Fibroblast of lung (primary cell): ENCODE data around the gene CEP192. TPM values are rescaled to one million over a fixed set of nuclear protein-coding genes. Genes with fewer than 3 reads are reported as not detected.

Source experiments
- DNase-seq, 2 donors: peaks; one replicate each; pipeline versions ENCODE4 v3.0.0 to v3.0.0-alpha.2; 2010; ENCODE audit warnings: low read depth in 2 of 2
- H2AFZ ChIP-seq: 2 replicates; pipeline ENCODE4 v1.5.1; 2012; ENCODE audit warnings: low read length, control low read depth, inconsistent platforms
- H3K27ac ChIP-seq: 2 replicates; pipeline ENCODE4 v1.5.1; 2011; ENCODE audit warnings: low read length, control low read depth; ENCODE audit not compliant: insufficient read depth
- H3K27me3 ChIP-seq: 2 replicates; pipeline ENCODE4 v1.5.1; 2011; ENCODE audit warnings: mild to moderate bottlenecking, low read length; ENCODE audit not compliant: control insufficient read depth, insufficient read depth
- H3K36me3 ChIP-seq: 2 replicates; pipeline ENCODE4 v1.5.1; 2011; ENCODE audit warnings: low read length; ENCODE audit not compliant: control insufficient read depth, insufficient read depth
- H3K4me1 ChIP-seq: 2 replicates; pipeline ENCODE4 v1.5.1; 2011; ENCODE audit warnings: low read length; ENCODE audit not compliant: control insufficient read depth, insufficient read depth; ENCODE audit errors: extremely low read depth
- H3K4me2 ChIP-seq: 2 replicates; pipeline ENCODE4 v1.5.1; 2011; ENCODE audit warnings: low read length, control low read depth; ENCODE audit not compliant: insufficient read depth; ENCODE audit errors: extremely low read depth
- H3K4me3 ChIP-seq, 4 experiments: fragments of 200-600 bp in 1 of 4; sonication (generic) in 1 of 4; replicated peaks in 1 of 4; 2 replicates each; pipeline ENCODE4 v1.5.1; 2011 to 2016; ENCODE audit warnings: low read length in 4 of 4, low read depth in 3 of 4, mild to moderate bottlenecking in 3 of 4, control low read depth in 2 of 4, inconsistent platforms in 1 of 4, mixed read lengths in 1 of 4; ENCODE audit not compliant: insufficient read depth in 1 of 4; ENCODE audit errors: control extremely low read depth in 1 of 4
- H3K79me2 ChIP-seq: 2 replicates; pipeline ENCODE4 v1.5.1; 2012; ENCODE audit warnings: mild to moderate bottlenecking, low read length, inconsistent platforms; ENCODE audit not compliant: control insufficient read depth, insufficient read depth
- H3K9ac ChIP-seq: 2 replicates; pipeline ENCODE4 v1.5.1; 2011; ENCODE audit warnings: mild to moderate bottlenecking, low read length, control low read depth; ENCODE audit not compliant: insufficient read depth
- H3K9me3 ChIP-seq: 2 replicates; pipeline ENCODE4 v1.5.1; 2012; ENCODE audit warnings: low read depth, low read length; ENCODE audit not compliant: control insufficient read depth, insufficient read depth
- H4K20me1 ChIP-seq: 2 replicates; pipeline ENCODE4 v1.5.1; 2011; ENCODE audit warnings: low read length; ENCODE audit not compliant: control insufficient read depth, insufficient read depth; ENCODE audit errors: extremely low read depth
- EZH2 ChIP-seq: IDR thresholded peaks from 2 replicates; pipeline ENCODE4 v1.5.1; 2012; ENCODE audit warnings: low read length, control low read depth, mild to moderate bottlenecking; ENCODE audit errors: missing control alignments
- polyA plus RNA-seq, 2 donors: library from polyadenylated mRNA; depleted of rRNA in 1 of 2; stranded (reverse) in 1 of 2; unstranded in 1 of 2; fragments of >200 nt; gene quantifications; 2 replicates each; pipeline ENCODE4 v1.2.1, GENCODE V29; 2011 to 2012; ENCODE audit warnings: missing spikeins in 1 of 2
- total RNA-seq: library from RNA; depleted of rRNA; stranded (reverse); fragments of >200 nt; gene quantifications from 2 replicates; pipeline ENCODE4 v1.2.1, GENCODE V29; 2014
- TF ChIP-seq, protein P1 (sequence below), 2 donors: IDR thresholded peaks in 1 of 2; conservative IDR thresholded peaks in 1 of 2; 1 replicate in 1 of 2; 2 replicates in 1 of 2; pipeline ENCODE4 v1.5.1; 2011 to 2012; ENCODE audit warnings: low read length in 2 of 2, control low read depth in 1 of 2, inconsistent platforms in 1 of 2, low read depth in 1 of 2, mild to moderate bottlenecking in 1 of 2

The CEP192 gene
- total and polyA plus RNA-seq, 2 donors (not counting 1 experiment from before 2014, with no cell fraction given), result 12.5 to 32.7 TPM

DNA sequence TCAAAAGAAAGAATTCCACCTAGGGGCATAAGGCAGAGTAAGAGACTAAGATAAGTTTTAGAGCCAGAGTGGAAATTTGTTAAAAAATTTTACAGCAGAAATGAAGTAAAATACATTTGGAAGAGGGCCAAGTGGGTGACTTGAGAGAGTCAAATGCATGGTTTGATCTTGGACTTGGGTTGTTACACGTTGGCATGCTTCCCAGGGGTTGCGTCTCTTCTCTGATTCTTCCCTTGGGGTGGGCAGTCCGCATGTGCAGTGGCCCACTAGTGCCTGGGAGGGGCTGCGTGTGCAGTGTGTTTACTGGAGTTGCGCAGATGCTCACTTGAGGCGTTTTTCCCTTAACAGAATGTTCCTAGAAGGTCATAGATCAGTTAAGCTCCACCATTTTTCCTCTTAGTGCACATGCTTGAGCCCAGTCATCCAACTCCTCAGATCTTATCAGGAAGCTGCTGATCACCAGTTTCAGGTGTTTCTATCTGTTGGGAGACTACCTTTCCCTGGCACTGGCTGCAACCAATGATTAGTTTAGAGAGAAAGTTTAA lies 30.2 kb upstream of the CEP192 start:
- no peak overlapping the region for H3K4me2 ChIP-seq
- H3K4me1 ChIP-seq, result no peaks in the 10 kb centered on the region
- H3K9ac ChIP-seq, result no peak overlapping the region
- H3K36me3 ChIP-seq, result peaks cover 4% of the 10 kb centered on the region
- no peak overlapping the region for H3K4me3 ChIP-seq
- no peak overlapping the region for H3K27ac ChIP-seq
- no peak overlapping the region for H2AFZ ChIP-seq
- DNase-seq, result peak in 1 of 2 donors; percentile 59
- peaks cover 4% of the 10 kb centered on the region for H3K79me2 ChIP-seq
- H3K27me3 ChIP-seq, result no peaks in the 10 kb centered on the region
- no peak for TF ChIP-seq EZH2
- TF ChIP-seq, protein P1, sequence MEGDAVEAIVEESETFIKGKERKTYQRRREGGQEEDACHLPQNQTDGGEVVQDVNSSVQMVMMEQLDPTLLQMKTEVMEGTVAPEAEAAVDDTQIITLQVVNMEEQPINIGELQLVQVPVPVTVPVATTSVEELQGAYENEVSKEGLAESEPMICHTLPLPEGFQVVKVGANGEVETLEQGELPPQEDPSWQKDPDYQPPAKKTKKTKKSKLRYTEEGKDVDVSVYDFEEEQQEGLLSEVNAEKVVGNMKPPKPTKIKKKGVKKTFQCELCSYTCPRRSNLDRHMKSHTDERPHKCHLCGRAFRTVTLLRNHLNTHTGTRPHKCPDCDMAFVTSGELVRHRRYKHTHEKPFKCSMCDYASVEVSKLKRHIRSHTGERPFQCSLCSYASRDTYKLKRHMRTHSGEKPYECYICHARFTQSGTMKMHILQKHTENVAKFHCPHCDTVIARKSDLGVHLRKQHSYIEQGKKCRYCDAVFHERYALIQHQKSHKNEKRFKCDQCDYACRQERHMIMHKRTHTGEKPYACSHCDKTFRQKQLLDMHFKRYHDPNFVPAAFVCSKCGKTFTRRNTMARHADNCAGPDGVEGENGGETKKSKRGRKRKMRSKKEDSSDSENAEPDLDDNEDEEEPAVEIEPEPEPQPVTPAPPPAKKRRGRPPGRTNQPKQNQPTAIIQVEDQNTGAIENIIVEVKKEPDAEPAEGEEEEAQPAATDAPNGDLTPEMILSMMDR (conservative IDR thresholded peaks at IDR 0.05 in 1 of 2, IDR thresholded peaks at IDR 0.05 in 1 of 2; ENCODE audit: low read depth in 1 of 2, low read length in 2 of 2), result no peak
- H4K20me1 ChIP-seq, result no peaks in the 10 kb centered on the region
- H3K9me3 ChIP-seq, result no peaks in the 10 kb centered on the region

DNA sequence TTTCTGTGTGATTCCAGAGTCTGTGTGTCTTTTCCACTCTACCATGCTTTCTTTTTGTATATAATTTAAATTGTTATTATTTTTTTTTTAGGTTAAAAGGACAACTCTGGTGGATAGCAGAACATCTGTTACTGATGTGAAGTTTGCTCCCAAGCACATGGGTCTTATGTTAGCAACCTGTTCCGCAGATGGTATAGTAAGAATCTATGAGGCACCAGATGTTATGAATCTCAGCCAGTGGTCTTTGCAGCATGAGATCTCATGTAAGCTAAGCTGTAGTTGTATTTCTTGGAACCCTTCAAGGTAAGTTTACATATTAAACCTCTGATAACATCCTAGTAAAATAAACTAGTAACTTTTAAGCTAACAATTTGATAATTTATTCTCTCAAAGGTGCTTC lies 28.1 kb upstream of the CEP192 start:
- Histone ChIP-seq H3K9ac (no peak overlapping the region), H3K4me1 (no peaks in the 10 kb centered on the region), H4K20me1 (no peaks in the 10 kb centered on the region), H3K27ac (no peak overlapping the region), H3K9me3 (no peaks in the 10 kb centered on the region), H3K4me3 (no peak overlapping the region), H3K4me2 (no peak overlapping the region), H3K36me3 (peaks cover 4% of the 10 kb centered on the region), H3K27me3 (no peaks in the 10 kb centered on the region), H3K79me2 (peaks cover 4% of the 10 kb centered on the region), H2AFZ (no peak overlapping the region)
- DNase-seq, result no peak
- TF ChIP-seq, protein P1 (conservative IDR thresholded peaks at IDR 0.05 in 1 of 2, IDR thresholded peaks at IDR 0.05 in 1 of 2; ENCODE audit: low read depth in 1 of 2, low read length in 2 of 2), result no peak
- TF ChIP-seq EZH2, result no peak

DNA sequence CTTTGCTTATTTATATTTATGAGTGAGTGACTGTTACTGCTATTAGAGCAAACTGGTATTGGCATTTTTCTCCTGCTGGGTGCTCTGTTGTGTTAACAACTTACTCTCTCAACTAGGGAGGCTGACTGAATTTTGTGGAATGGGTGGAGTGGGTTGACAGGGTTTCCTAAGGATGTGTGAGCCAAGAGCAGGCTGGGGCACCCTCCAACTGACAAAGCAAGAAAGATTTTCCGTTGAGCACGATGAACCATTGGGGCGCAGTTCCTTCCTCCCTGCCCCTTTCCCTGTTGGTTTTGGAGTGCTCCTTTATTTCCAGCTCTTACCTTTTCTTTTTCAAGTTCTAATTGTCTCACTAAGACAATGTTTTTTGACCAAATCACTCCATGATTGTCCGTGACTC lies 23.0 kb upstream of the CEP192 start:
- Histone ChIP-seq H3K4me2 (no peak overlapping the region), H4K20me1 (no peaks in the 10 kb centered on the region), H3K27ac (no peak overlapping the region), H3K4me1 (no peaks in the 10 kb centered on the region), H3K27me3 (no peaks in the 10 kb centered on the region), H3K79me2 (no peaks in the 10 kb centered on the region), H3K36me3 (peaks cover 5% of the 10 kb centered on the region), H2AFZ (no peak overlapping the region), H3K9me3 (no peaks in the 10 kb centered on the region), H3K9ac (no peak overlapping the region), H3K4me3 (no peak overlapping the region)
- TF ChIP-seq EZH2, result no peak
- TF ChIP-seq, protein P1 (conservative IDR thresholded peaks at IDR 0.05 in 1 of 2, IDR thresholded peaks at IDR 0.05 in 1 of 2; ENCODE audit: low read depth in 1 of 2, low read length in 2 of 2), result no peak
- DNase-seq, result no peak
